Right lobe of liver (tissue), 6 donors: Measurements from ENCODE around the gene ATP6V1F. TPM values are rescaled to one million over a fixed set of nuclear protein-coding genes. Genes with fewer than 3 reads are reported as not detected.

Source experiments
- ATAC-seq, 4 donors: fragments of 200-7000 bp; cut with Tn5 transposase; one replicate each; pipeline ENCODE4 v1.9.1; 2020; ENCODE audit warnings: mild to moderate bottlenecking in 4 of 4, moderate library complexity in 4 of 4
- DNase-seq, 3 donors: peaks; one replicate each; pipeline ENCODE4 v3.0.0-alpha.2; 2020
- H3K27ac ChIP-seq, 3 donors: fragments of 200-600 bp; one replicate each; pipeline ENCODE4 v1.8.0; 2022
- H3K27me3 ChIP-seq, 2 donors: fragments of 200-600 bp; one replicate each; pipeline ENCODE4 v1.8.0; 2022
- H3K36me3 ChIP-seq, 4 donors: fragments of 200-600 bp; sonication (generic) in 1 of 4; one replicate each; pipeline versions ENCODE4 v1.5.1 to v1.8.0; 2017 to 2022; ENCODE audit warnings: control low read depth in 1 of 4
- H3K4me1 ChIP-seq, 4 donors: fragments of 200-600 bp; sonication (generic) in 1 of 4; one replicate each; pipeline versions ENCODE4 v1.5.1 to v1.8.0; 2017 to 2022; ENCODE audit warnings: control low read depth in 1 of 4
- H3K4me3 ChIP-seq, 3 donors: fragments of 200-600 bp; one replicate each; pipeline ENCODE4 v1.8.0; 2022
- H3K9me3 ChIP-seq, 4 donors: fragments of 200-600 bp; sonication (generic) in 1 of 4; one replicate each; pipeline versions ENCODE4 v1.5.1 to v1.8.0; 2017 to 2022; ENCODE audit warnings: control low read depth in 1 of 4
- CTCF ChIP-seq, 4 donors: fragments of 200-600 bp in 3 of 4; fragments of 450-650 bp in 1 of 4; IDR thresholded peaks; one replicate each; pipeline versions ENCODE4 v1.5.1 to v1.8.0; 2016 to 2022; ENCODE audit warnings: antibody characterized with exemption in 4 of 4, mild to moderate bottlenecking in 2 of 4
- POLR2A ChIP-seq: fragments of 450-650 bp; IDR thresholded peaks from one replicate; pipeline ENCODE4 v1.6.1; 2017; ENCODE audit warnings: antibody characterized with exemption, mild to moderate bottlenecking
- WGBS: methylation state at CpG from one replicate; pipeline ENCODE4 v1.1.6; 2018; ENCODE audit warnings: low coverage, low lambda C conversion rate; ENCODE audit not compliant: insufficient coverage; ENCODE audit errors: missing lambda C conversion rate; 5-methylcytosine and 5-hydroxymethylcytosine counted together
- intact Hi-C, 2 donors: fragments of 100-400 bp; cut with DNase I; formaldehyde crosslinking; loops; one replicate each; pipeline versions ENCODE4 v1.11.2 to v1.14.1; 2022
- total RNA-seq, 6 experiments: library from RNA; depleted of rRNA in 2 of 6; stranded (reverse); fragments of >200 nt in 2 of 6; fragmentation: NEBNext Ultra II Directional in 3 of 6; extraction: Animal tissue kit (Norgen Biotek cat#: 25700) in 3 of 6; gene quantifications; one replicate each; pipeline versions ENCODE4 v1.1.0 to v1.2.4, GENCODE V29; 2016 to 2023
- donor health status: DM: no; HTN: yes; CAD: no.
- donor health status: DM: no; HTN: no; CAD: no.
- donor health status: DM: no; HTN: no; CAD: no.
- donor health status: DM: no; HTN: yes; CAD: no.
- donor health status: DM: no; HTN: yes; CAD: no.

Gene ATP6V1F
- total RNA-seq, 6 experiments from 2014 or later = 26.9 to 72.0 (median 38.9) TPM

- no peak for TF ChIP-seq POLR2A
- no peak for TF ChIP-seq CTCF (IDR thresholded peaks at IDR 0.05)
- peaks cover 0 to 2% (median 0%) of the 10 kb centered on the region in 4 donors for H3K36me3 ChIP-seq
- no peak overlapping the region for H3K4me3 ChIP-seq
- no peak for ATAC-seq
- DNase-seq = no peak
- H3K4me1 ChIP-seq = peaks cover 0 to 12% (median 8%) of the 10 kb centered on the region in 4 donors
- intact Hi-C loops = no loop called here
- H3K9me3 ChIP-seq = no peaks in the 10 kb centered on the region
- no peaks in the 10 kb centered on the region for H3K27me3 ChIP-seq
- H3K27ac ChIP-seq = no peak overlapping the region
- 40% methylated on average over 5 of the region's 10 CpGs for WGBS
Observed at GRCh38 chr7:128860158-128861073, 2.2 kb upstream of the ATP6V1F start.

- Histone ChIP-seq H3K36me3 (peaks cover 0 to 7% (median 0%) of the 10 kb centered on the region in 4 donors), H3K27ac (no peak overlapping the region), H3K27me3 (no peaks in the 10 kb centered on the region), H3K9me3 (no peaks in the 10 kb centered on the region), H3K4me3 (peak overlapping the region in 2 of 3 donors; percentile 77 to 97), H3K4me1 (peaks cover 0 to 12% (median 8%) of the 10 kb centered on the region in 4 donors)
- TF ChIP-seq CTCF (IDR thresholded peaks at IDR 0.05) = no peak
- no peak for TF ChIP-seq POLR2A
- WGBS = 44% methylated on average over 7 of the region's 15 CpGs
- DNase-seq (no peak), ATAC-seq (no peak)
- intact Hi-C loops = no loop called here
Observed at GRCh38 chr7:128861957-128862570, 592 bp upstream of the ATP6V1F start.

DNA sequence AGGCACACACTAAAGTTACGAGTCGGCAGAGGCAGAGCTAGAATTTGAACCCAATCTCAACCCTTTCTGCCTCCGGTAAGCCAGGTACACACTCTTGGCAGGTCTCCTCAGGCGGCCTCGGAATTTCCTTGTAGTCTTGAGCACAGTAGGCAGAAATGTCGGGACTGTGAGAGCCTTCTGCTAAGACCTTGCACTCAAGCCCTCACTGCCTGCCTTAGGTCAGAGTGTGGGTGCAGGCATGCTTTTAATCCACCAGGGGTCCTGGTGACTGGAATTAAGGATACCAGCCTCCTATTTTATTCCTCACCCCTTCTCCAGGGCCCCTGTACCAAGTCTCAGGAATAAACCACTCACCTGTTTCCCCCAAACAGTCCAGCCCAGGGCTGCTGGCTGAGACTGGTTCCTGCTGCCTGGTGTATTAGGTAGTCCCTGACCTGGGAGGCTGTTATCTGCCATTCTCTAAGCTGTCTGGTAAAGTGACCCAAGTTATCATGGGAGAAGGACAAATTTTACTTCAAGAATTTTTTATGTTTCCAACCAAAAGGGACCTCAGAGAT lies 855 bp downstream of the ATP6V1F start:
- ATAC-seq = peak; percentile 35 to 55 (median 51)
- intact Hi-C loops = no loop called here
- Histone ChIP-seq H3K27me3 (no peaks in the 10 kb centered on the region), H3K27ac (peak overlapping the region in 2 of 3 donors; percentile 50 to 78), H3K4me1 (peaks cover 0 to 12% (median 8%) of the 10 kb centered on the region in 4 donors), H3K9me3 (no peaks in the 10 kb centered on the region), H3K36me3 (peaks cover 0 to 7% (median 0%) of the 10 kb centered on the region in 4 donors), H3K4me3 (peak overlapping the region; percentile 77 to 97 (median 83))
- 4% methylated on average over 3 of the region's 6 CpGs for WGBS
- DNase-seq = peak in 1 of 3 donors; percentile 42
- TF ChIP-seq CTCF (IDR thresholded peaks at IDR 0.05) (peak; percentile 20 to 48 (median 40)), POLR2A (no peak)

GRCh38 chr7:128865303-128865702 lies 2.6 kb downstream of the ATP6V1F start:
- DNase-seq (no peak), ATAC-seq (no peak)
- Histone ChIP-seq H3K27me3 (no peaks in the 10 kb centered on the region), H3K4me3 (no peak overlapping the region), H3K4me1 (peaks cover 0 to 22% (median 8%) of the 10 kb centered on the region in 4 donors), H3K9me3 (no peaks in the 10 kb centered on the region), H3K27ac (no peak overlapping the region), H3K36me3 (peaks cover 0 to 7% (median 0%) of the 10 kb centered on the region in 4 donors)
- no peak for TF ChIP-seq CTCF (IDR thresholded peaks at IDR 0.05)
- TF ChIP-seq POLR2A = no peak
- WGBS = 100% methylated on average over 8 of the region's 12 CpGs
- intact Hi-C loops = no loop called here
